HepG2 (cell line): ENCODE results near the gene C11orf68. TPM values are rescaled to one million over a fixed set of nuclear protein-coding genes. Genes with fewer than 3 reads are reported as not detected.

Experiments
- CREB1 ChIP-seq, 2 experiments: fragments of 450-650 bp in 1 of 2; IDR thresholded peaks; 2 replicates each; pipeline ENCODE4 v1.6.1; 2016 to 2017; ENCODE audit warnings: control low read depth in 1 of 2, mild to moderate bottlenecking in 1 of 2, missing compliant biosample characterization in 1 of 2, missing genetic modification characterization in 1 of 2
- DR1 ChIP-seq: sonication (generic); formaldehyde crosslinking; IDR thresholded peaks from 2 replicates; pipeline ENCODE4 v1.8.0; 2021; ENCODE audit warnings: mild to moderate bottlenecking, missing genetic modification reagents, inconsistent platforms
- GABPA ChIP-seq, 2 experiments: IDR thresholded peaks; 2 replicates each; pipeline ENCODE4 v1.6.1; 2011 to 2016; ENCODE audit warnings: low read depth in 2 of 2, low read length in 1 of 2, missing biosample characterization in 1 of 2, missing genetic modification characterization in 1 of 2
- GATA4 ChIP-seq: sonication (generic); IDR thresholded peaks from 2 replicates; pipeline ENCODE4 v1.6.1; 2016; ENCODE audit warnings: antibody characterized with exemption, low read depth, borderline replicate concordance
- HIVEP1 ChIP-seq: sonication (generic); formaldehyde crosslinking; IDR thresholded peaks from 2 replicates; pipeline ENCODE4 v1.4.0; 2020; ENCODE audit warnings: mild to moderate bottlenecking, missing genetic modification reagents
- ISX ChIP-seq: sonication (generic); formaldehyde crosslinking; conservative IDR thresholded peaks from 2 replicates; pipeline ENCODE4 v1.5.0; 2020; ENCODE audit warnings: missing genetic modification reagents
- KDM6A ChIP-seq: IDR thresholded peaks from 2 replicates; pipeline ENCODE4 v1.6.1; 2016; ENCODE audit warnings: low read depth
- KLF15 ChIP-seq: sonication (generic); formaldehyde crosslinking; IDR thresholded peaks from 2 replicates; pipeline ENCODE4 v1.8.1; 2023; ENCODE audit warnings: borderline replicate concordance, mild to moderate bottlenecking, inconsistent platforms, missing genetic modification reagents, mixed read lengths
- LCORL ChIP-seq, 2 experiments: fragments of 450-650 bp in 1 of 2; sonication (generic) in 1 of 2; formaldehyde crosslinking in 1 of 2; IDR thresholded peaks; 2 replicates each; pipeline versions ENCODE4 v1.5.0 to v1.6.1; 2017 to 2020; ENCODE audit warnings: antibody characterized with exemption in 1 of 2, missing genetic modification reagents in 1 of 2
- MAFK ChIP-seq, 2 experiments: IDR thresholded peaks in 1 of 2; conservative IDR thresholded peaks in 1 of 2; 2 replicates each; pipeline ENCODE4 v1.6.1; 2011; ENCODE audit warnings: improper control_type of control experiment in 2 of 2, low read length in 2 of 2
- MLXIP ChIP-seq: sonication (generic); formaldehyde crosslinking; IDR thresholded peaks from 2 replicates; pipeline ENCODE4 v1.9.0; 2021; ENCODE audit warnings: missing genetic modification reagents, borderline replicate concordance
- MTF1 ChIP-seq: sonication (generic); formaldehyde crosslinking; IDR thresholded peaks from 2 replicates; pipeline ENCODE4 v1.5.0; 2020; ENCODE audit warnings: missing genetic modification reagents
- NFYC ChIP-seq: IDR thresholded peaks from 2 replicates; pipeline ENCODE4 v1.6.1; 2016; ENCODE audit warnings: missing genetic modification reagents, missing compliant biosample characterization
- PAWR ChIP-seq: sonication (generic); formaldehyde crosslinking; IDR thresholded peaks from 2 replicates; pipeline ENCODE4 v1.4.0; 2020; ENCODE audit warnings: missing genetic modification reagents, mild to moderate bottlenecking, borderline replicate concordance
- POGZ ChIP-seq: sonication (generic); formaldehyde crosslinking; IDR thresholded peaks from 2 replicates; pipeline ENCODE4 v1.4.0; 2020; ENCODE audit warnings: mild to moderate bottlenecking, missing genetic modification reagents
- RCOR2 ChIP-seq: IDR thresholded peaks from 2 replicates; pipeline ENCODE4 v1.6.1; 2016; ENCODE audit warnings: missing biosample characterization, missing genetic modification reagents
- SIN3B ChIP-seq: fragments of 150-350 bp; IDR thresholded peaks from 2 replicates; pipeline ENCODE4 v1.6.1; 2014; ENCODE audit warnings: low read length
- SP4 ChIP-seq: sonication (generic); formaldehyde crosslinking; IDR thresholded peaks from 2 replicates; pipeline ENCODE4 v1.8.1; 2023; ENCODE audit warnings: mild to moderate bottlenecking, missing genetic modification reagents
- THYN1 ChIP-seq: sonication (generic); formaldehyde crosslinking; IDR thresholded peaks from 2 replicates; pipeline ENCODE4 v1.8.1; 2023; ENCODE audit warnings: low read depth, mild to moderate bottlenecking, moderate library complexity, missing genetic modification reagents, borderline replicate concordance
- ZFY ChIP-seq: sonication (generic); formaldehyde crosslinking; IDR thresholded peaks from 2 replicates; pipeline ENCODE4 v1.4.0; 2020; ENCODE audit warnings: missing genetic modification reagents
- ZNF317 ChIP-seq: sonication (generic); formaldehyde crosslinking; IDR thresholded peaks from 2 replicates; pipeline ENCODE4 v1.5.0; 2020; ENCODE audit warnings: mild to moderate bottlenecking, missing genetic modification reagents
- ZNF430 ChIP-seq: sonication (generic); formaldehyde crosslinking; IDR thresholded peaks from 2 replicates; pipeline ENCODE4 v1.9.0; 2021; ENCODE audit warnings: mild to moderate bottlenecking, missing genetic modification reagents
- ZNF496 ChIP-seq: sonication (generic); formaldehyde crosslinking; IDR thresholded peaks from 2 replicates; pipeline ENCODE4 v1.8.1; 2023; ENCODE audit warnings: mild to moderate bottlenecking, moderate library complexity, missing genetic modification reagents; ENCODE audit not compliant: insufficient replicate concordance
- ZNF556 ChIP-seq: sonication (generic); formaldehyde crosslinking; IDR thresholded peaks from 2 replicates; pipeline ENCODE4 v1.4.0; 2020; ENCODE audit warnings: mild to moderate bottlenecking, missing genetic modification reagents, borderline replicate concordance
- ZNF564 ChIP-seq: sonication (generic); formaldehyde crosslinking; IDR thresholded peaks from 2 replicates; pipeline ENCODE4 v1.8.1; 2023; ENCODE audit warnings: mild to moderate bottlenecking, missing genetic modification reagents
- ZSCAN12 ChIP-seq: sonication (generic); formaldehyde crosslinking; IDR thresholded peaks from 2 replicates; pipeline ENCODE4 v1.9.0; 2021; ENCODE audit warnings: mild to moderate bottlenecking, missing genetic modification reagents
- polyA plus RNA-seq, 8 experiments: library from polyadenylated mRNA; depleted of rRNA in 3 of 8; stranded (reverse) in 7 of 8; unstranded in 1 of 8; fragments of >200 nt; fragmentation: Illumina TruSeq in 4 of 8; extraction: Trizol in 4 of 8; gene quantifications; 2 replicates each; pipeline versions ENCODE4 v1.2.1 to v1.2.3, GENCODE V29; 2011 to 2016; ENCODE audit warnings: low read depth in 4 of 8, missing spikeins in 1 of 8, mixed read lengths in 1 of 8; ENCODE audit not compliant: insufficient read depth in 1 of 8
- total RNA-seq, 5 experiments: library from RNA; depleted of rRNA; stranded (reverse); fragments of >200 nt; fragmentation: Illumina TruSeq; extraction: Trizol; gene quantifications; 2 replicates each; pipeline ENCODE4 v1.2.3, GENCODE V29; 2016; ENCODE audit warnings: low read depth in 1 of 5
- TF ChIP-seq, protein P1 (sequence below): sonication (generic); formaldehyde crosslinking; IDR thresholded peaks from 2 replicates; pipeline ENCODE4 v1.8.1; 2022; ENCODE audit warnings: mild to moderate bottlenecking, missing genetic modification reagents

Gene C11orf68
- total and polyA plus RNA-seq, 2 of the 13 experiments (the other 11 are each of a cell fraction or from before 2014, with no cell fraction given), result 8.4 to 28.3 TPM

- TF ChIP-seq, protein P1, sequence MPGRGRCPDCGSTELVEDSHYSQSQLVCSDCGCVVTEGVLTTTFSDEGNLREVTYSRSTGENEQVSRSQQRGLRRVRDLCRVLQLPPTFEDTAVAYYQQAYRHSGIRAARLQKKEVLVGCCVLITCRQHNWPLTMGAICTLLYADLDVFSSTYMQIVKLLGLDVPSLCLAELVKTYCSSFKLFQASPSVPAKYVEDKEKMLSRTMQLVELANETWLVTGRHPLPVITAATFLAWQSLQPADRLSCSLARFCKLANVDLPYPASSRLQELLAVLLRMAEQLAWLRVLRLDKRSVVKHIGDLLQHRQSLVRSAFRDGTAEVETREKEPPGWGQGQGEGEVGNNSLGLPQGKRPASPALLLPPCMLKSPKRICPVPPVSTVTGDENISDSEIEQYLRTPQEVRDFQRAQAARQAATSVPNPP, result no peak
- TF ChIP-seq MLXIP (CRISPR knock-in tag) (no peak), KLF15 (CRISPR knock-in tag) (no peak), NFYC (CRISPR knock-in tag) (no peak), ZNF430 (CRISPR knock-in tag) (no peak), ZNF556 (CRISPR knock-in tag) (0 out of 2 replicates have a peak, but pooled peaks have one; percentile 51), KDM6A (no peak), HIVEP1 (CRISPR knock-in tag) (no peak), GATA4 (peak; percentile 36; the same call in 1 of the 2 replicates), THYN1 (no peak), ZNF496 (CRISPR knock-in tag) (no peak), SIN3B (no peak), ZNF564 (CRISPR knock-in tag) (no peak), ZFY (CRISPR knock-in tag) (peak; percentile 68), CREB1 (IDR thresholded peaks at IDR 0.05) (no peak), CREB1 (CRISPR knock-in tag; IDR thresholded peaks at IDR 0.05) (no peak), POGZ (CRISPR knock-in tag) (peak; percentile 53), DR1 (CRISPR knock-in tag) (no peak), MTF1 (no peak), PAWR (CRISPR knock-in tag) (no peak), ZNF317 (CRISPR knock-in tag) (no peak), ISX (no peak), ZSCAN12 (CRISPR knock-in tag) (no peak), LCORL (IDR thresholded peaks at IDR 0.05) (no peak), LCORL (CRISPR knock-in tag; IDR thresholded peaks at IDR 0.05) (no peak), MAFK (conservative IDR thresholded peaks at IDR 0.05 in 1 of 2, IDR thresholded peaks at IDR 0.05 in 1 of 2; ENCODE audit: low read length in 2 of 2) (no peak), SP4 (peak; percentile 60; the same call in 1 of the 2 replicates), GABPA (IDR thresholded peaks at IDR 0.05; ENCODE audit: low read depth, low read length) (no peak), GABPA (CRISPR knock-in tag; IDR thresholded peaks at IDR 0.05; ENCODE audit: low read depth) (peak; percentile 74), RCOR2 (CRISPR knock-in tag) (no peak; the same call in 1 of the 2 replicates)
These were observed 27.4 kb downstream of the C11orf68 start (continued) for GRCh38 chr11:65891219-65892136.
